Left lung (tissue), 10 donors: Measurements from ENCODE around the gene MAML1. TPM values are rescaled to one million over a fixed set of nuclear protein-coding genes. Genes with fewer than 3 reads are reported as not detected.
A peak's percentile ranks its signal among the peaks of the same experiment; 100 is the strongest.
"Not testable (repeated sequence)": the region's sequence is repeated elsewhere in the genome, so short reads cannot be mapped to it uniquely, and the experiment has no call there.

Source experiments
- ATAC-seq: fragments of 200-7000 bp; cut with Tn5 transposase; one replicate; pipeline ENCODE4 v1.9.1; 2020; ENCODE audit warnings: moderate library complexity
- DNase-seq, 4 donors: peaks; one replicate each; pipeline ENCODE4 v3.0.0-alpha.2; 2013 to 2020
- H3K27ac ChIP-seq, 2 donors: fragments of 200-600 bp; sonication (generic) in 1 of 2; one replicate each; pipeline versions ENCODE4 v1.5.0 to v1.8.0; 2020 to 2021
- H3K27me3 ChIP-seq, 2 donors: fragments of 200-600 bp; sonication (generic) in 1 of 2; one replicate each; pipeline versions ENCODE4 v1.5.0 to v1.8.0; 2020 to 2021
- H3K36me3 ChIP-seq, 2 donors: fragments of 200-600 bp; sonication (generic) in 1 of 2; one replicate each; pipeline versions ENCODE4 v1.5.0 to v1.8.0; 2020 to 2021
- H3K4me1 ChIP-seq, 2 donors: fragments of 200-600 bp; one replicate each; pipeline ENCODE4 v1.8.0; 2021
- H3K4me3 ChIP-seq, 2 donors: fragments of 200-600 bp; sonication (generic) in 1 of 2; one replicate each; pipeline versions ENCODE4 v1.5.0 to v1.8.0; 2020 to 2021; ENCODE audit warnings: mild to moderate bottlenecking in 1 of 2
- H3K9me3 ChIP-seq, 2 donors: fragments of 200-600 bp; sonication (generic) in 1 of 2; one replicate each; pipeline versions ENCODE4 v1.5.0 to v1.8.0; 2020 to 2021
- CTCF ChIP-seq, 2 donors: fragments of 200-600 bp; sonication (generic) in 1 of 2; IDR thresholded peaks; one replicate each; pipeline versions ENCODE4 v1.5.0 to v1.8.0; 2021; ENCODE audit warnings: antibody characterized with exemption in 2 of 2
- intact Hi-C, 2 donors: fragments of 100-400 bp; cut with DNase I; formaldehyde crosslinking; loops; one replicate each; pipeline versions ENCODE4 v1.11.2 to v1.14.2; 2022
- polyA plus RNA-seq, 6 donors: library from polyadenylated mRNA; unstranded; fragments of 120-200 nt; gene quantifications; one replicate each; pipeline ENCODE4 v1.2.1, GENCODE V29; 2013; ENCODE audit not compliant: insufficient read length in 6 of 6
- total RNA-seq, 2 donors: library from RNA; stranded (reverse); fragmentation: NEBNext Ultra II Directional; extraction: Animal tissue kit (Norgen Biotek cat#: 25700); gene quantifications; one replicate each; pipeline ENCODE4 v1.2.1, GENCODE V29; 2021
- donor health status: DM: no; HTN: yes; CAD: no.
- donor health status: DM: no; HTN: no; CAD: no.

Gene MAML1
- total and polyA plus RNA-seq, 8 donors, result 23.8 to 48.1 (median 43.9) TPM

GRCh38 chr5:179780362-179780761 lies 47.7 kb downstream of the MAML1 start:
- peak overlapping the region in 1 of 2 donors; percentile 13 for H3K27ac ChIP-seq
- H3K9me3 ChIP-seq, result no peaks in the 10 kb centered on the region
- DNase-seq, result peak in 1 of 4 donors; percentile 76
- H3K36me3 ChIP-seq, result peaks cover 0 to 33% of the 10 kb centered on the region in 2 donors
- TF ChIP-seq CTCF (IDR thresholded peaks at IDR 0.05), result no peak
- H3K4me1 ChIP-seq, result peaks cover 0 to 58% of the 10 kb centered on the region in 2 donors
- intact Hi-C loops, result no loop called here
- peak; percentile 56 for ATAC-seq
- H3K4me3 ChIP-seq, result no peak overlapping the region
- no peaks in the 10 kb centered on the region for H3K27me3 ChIP-seq

GRCh38 chr5:179781846-179782245 lies 49.2 kb downstream of the MAML1 start:
- Histone ChIP-seq H3K9me3 (no peaks in the 10 kb centered on the region), H3K27me3 (no peaks in the 10 kb centered on the region), H3K4me3 (no peak overlapping the region), H3K27ac (no peak overlapping the region), H3K4me1 (peaks cover 0 to 50% of the 10 kb centered on the region in 2 donors), H3K36me3 (peaks cover 0 to 19% of the 10 kb centered on the region in 2 donors)
- intact Hi-C loops, result no loop called here
- DNase-seq (no peak), ATAC-seq (no peak)
- TF ChIP-seq CTCF (IDR thresholded peaks at IDR 0.05), result no peak

- H3K9me3 ChIP-seq, result no peaks in the 10 kb centered on the region
- DNase-seq (peak in 1 of 4 donors; percentile 22), ATAC-seq (no peak)
- intact Hi-C loops, result no loop called here
- H3K27me3 ChIP-seq, result no peaks in the 10 kb centered on the region
- peaks cover 0 to 38% of the 10 kb centered on the region in 2 donors for H3K4me1 ChIP-seq
- H3K36me3 ChIP-seq, result peaks cover 0 to 10% of the 10 kb centered on the region in 2 donors
- no peak overlapping the region for H3K4me3 ChIP-seq
- H3K27ac ChIP-seq, result no peak overlapping the region
- no peak for TF ChIP-seq CTCF (IDR thresholded peaks at IDR 0.05)
Measured at GRCh38 chr5:179783128-179783527, 50.5 kb downstream of the MAML1 start.

- no peak for TF ChIP-seq CTCF (IDR thresholded peaks at IDR 0.05)
- no peak overlapping the region for H3K27ac ChIP-seq
- H3K9me3 ChIP-seq, result no peaks in the 10 kb centered on the region
- H3K4me3 ChIP-seq, result no peak overlapping the region
- DNase-seq (peak in 1 of 4 donors; percentile 50), ATAC-seq (no peak)
- no peaks in the 10 kb centered on the region for H3K36me3 ChIP-seq
- intact Hi-C loops, result no loop called here
- H3K4me1 ChIP-seq, result peaks cover 0 to 15% of the 10 kb centered on the region in 2 donors
- H3K27me3 ChIP-seq, result no peaks in the 10 kb centered on the region
Measured at GRCh38 chr5:179786861-179787260, 54.2 kb downstream of the MAML1 start.

- TF ChIP-seq CTCF (IDR thresholded peaks at IDR 0.05), result no peak
- no peaks in the 10 kb centered on the region for H3K9me3 ChIP-seq
- ATAC-seq (no peak), DNase-seq (peak in 1 of 4 donors; percentile 51)
- no peaks in the 10 kb centered on the region for H3K36me3 ChIP-seq
- no peaks in the 10 kb centered on the region for H3K27me3 ChIP-seq
- intact Hi-C loops, result no loop called here
- no peak overlapping the region for H3K27ac ChIP-seq
- no peak overlapping the region for H3K4me3 ChIP-seq
- H3K4me1 ChIP-seq, result peaks cover 13 to 30% of the 10 kb centered on the region in 2 donors
Measured at GRCh38 chr5:179788193-179788854, 55.7 kb downstream of the MAML1 start.

GRCh38 chr5:179789278-179789677 lies 56.7 kb downstream of the MAML1 start:
- H3K36me3 ChIP-seq, intact Hi-C loops, DNase-seq, H3K4me3 ChIP-seq, H3K27me3 ChIP-seq, ATAC-seq, H3K27ac ChIP-seq, H3K9me3 ChIP-seq: not testable (repeated sequence)
- H3K4me1 ChIP-seq, result peaks cover 22 to 39% of the 10 kb centered on the region in 2 donors
